H1 (cell line): ENCODE data around the gene AGR3. TPM values are rescaled to one million over a fixed set of nuclear protein-coding genes. Genes with fewer than 3 reads are reported as not detected.

Experiments used
- CTBP2 ChIP-seq: IDR thresholded peaks from 2 replicates; pipeline ENCODE4 v1.7.0; 2011; ENCODE audit warnings: borderline replicate concordance, mild to moderate bottlenecking, moderate library complexity, mixed read lengths, low read length; ENCODE audit not compliant: insufficient read depth, insufficient read length
- EZH2 ChIP-seq: fragments of 200-600 bp; sonication (generic); IDR thresholded peaks from 2 replicates; pipeline ENCODE4 v1.7.1; 2012; ENCODE audit warnings: low read depth, mild to moderate bottlenecking, moderate library complexity, low read length, inconsistent platforms; ENCODE audit not compliant: severe bottlenecking
- KDM1A ChIP-seq: fragments of 200-600, 300-600 bp; sonication (generic); IDR thresholded peaks from 2 replicates; pipeline ENCODE4 v1.7.1; 2016; ENCODE audit warnings: mild to moderate bottlenecking, low read length, borderline replicate concordance
- POLR2A ChIP-seq, 2 experiments: IDR thresholded peaks; 1 replicate in 1 of 2; 2 replicates in 1 of 2; pipeline ENCODE4 v1.6.1; 2011; ENCODE audit warnings: low read depth in 2 of 2, low read length in 2 of 2, mild to moderate bottlenecking in 2 of 2; ENCODE audit errors: control extremely low read depth in 1 of 2
- TEAD4 ChIP-seq: IDR thresholded peaks from 2 replicates; pipeline ENCODE4 v1.6.1; 2012; ENCODE audit warnings: low read depth, low read length, inconsistent platforms, mixed read lengths
- polyA plus RNA-seq, 7 experiments: library from polyadenylated mRNA; depleted of rRNA in 3 of 7; stranded (reverse) in 5 of 7; unstranded in 2 of 7; fragments of >200 nt in 5 of 7; fragments of 200-250 nt in 2 of 7; gene quantifications; 1 replicate in 5 of 7; 2 replicates in 1 of 7; 4 replicates in 1 of 7; pipeline versions ENCODE4 v1.2.1 to v1.2.3, GENCODE V29; 2011 to 2013; ENCODE audit warnings: missing spikeins in 2 of 7, mixed read lengths in 2 of 7
- total RNA-seq: library from RNA; stranded (reverse); fragmentation: NEBNext Ultra II Directional; extraction: Animal tissue kit (Norgen Biotek cat#: 25700); gene quantifications from 2 replicates; pipeline ENCODE4 v1.2.1, GENCODE V29; 2021

The AGR3 gene
- total and polyA plus RNA-seq, 2 of the 8 experiments (the other 6 are each of a cell fraction or from before 2014, with no cell fraction given), result not detected

DNA sequence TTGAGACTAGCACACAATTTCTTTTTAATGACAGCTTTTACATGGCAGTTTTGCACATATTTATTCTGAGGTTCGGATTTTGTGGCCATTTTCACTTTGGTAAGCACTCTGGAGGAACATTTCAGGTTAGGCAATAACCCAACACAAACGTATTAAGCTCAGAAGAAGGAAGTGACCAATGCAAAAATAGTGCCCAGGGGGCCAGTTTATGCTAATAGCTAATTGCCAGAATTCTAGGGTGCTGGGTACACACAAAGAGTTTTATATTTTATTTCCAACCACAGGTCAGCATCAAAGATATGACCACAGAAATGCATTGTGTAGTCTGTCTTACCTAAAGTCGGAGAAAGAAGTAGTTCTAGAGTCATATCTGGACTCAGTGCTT lies 68.6 kb downstream of the AGR3 start (continued):
- TF ChIP-seq KDM1A (no peak), CTBP2 (no peak), POLR2A (IDR thresholded peaks at IDR 0.05; ENCODE audit: control extremely low read depth in 1 of 2, low read depth in 2 of 2, low read length in 2 of 2) (no peak), TEAD4 (no peak), EZH2 (no peak)
